Left ventricle myocardium superior (tissue), 1 donor: ENCODE results near the gene ALS2. TPM values are rescaled to one million over a fixed set of nuclear protein-coding genes. Genes with fewer than 3 reads are reported as not detected.
"Not testable (repeated sequence)": the region's sequence is repeated elsewhere in the genome, so short reads cannot be mapped to it uniquely, and the experiment has no call there.

Experiments used
- ATAC-seq: fragments of 200-7000 bp; cut with Tn5 transposase; one replicate; pipeline ENCODE4 v1.9.1; 2020; ENCODE audit warnings: mild to moderate bottlenecking, moderate library complexity
- DNase-seq: peaks from one replicate; pipeline ENCODE4 v3.0.0-alpha.2; 2020
- intact Hi-C: fragments of 100-400 bp; cut with micrococcal nuclease; formaldehyde crosslinking; loops from one replicate; pipeline ENCODE4 v1.11.0; 2022
- long read RNA-seq: library from polyadenylated mRNA; unstranded; transcript quantifications from one replicate; pipeline ENCODE4 v2.0.0, GENCODE V29; 2021
- total RNA-seq: library from RNA; stranded (reverse); fragmentation: NEBNext Ultra II Directional; extraction: Animal tissue kit (Norgen Biotek cat#: 25700); gene quantifications from one replicate; pipeline ENCODE4 v1.2.1, GENCODE V29; 2021
- donor health status: DM: no; HTN: yes; CAD: no; lungs with severe emphysema.

The ALS2 gene
- 35.6 TPM for total RNA-seq
- long read RNA-seq, full-length matches to known transcripts, result 6 of 21 reads
- long read RNA-seq, partial matches to known transcripts, result 6 of 21 reads
- long read RNA-seq, other reads (novel, unspliced or antisense), result 9 of 21 reads

GRCh38 chr2:201780674-201781493 lies at the start of gene ALS2:
Gene ALS2 (minus strand): TSS chr2:201780933. CDS start chr2:201768885, 12,048 bp downstream.
- intact Hi-C loops, result no loop called here
- DNase-seq (peak; percentile 98), ATAC-seq (peak; percentile 96)

GRCh38 chr2:201828220-201828619 lies 47.5 kb upstream of the ALS2 start:
- DNase-seq, result no peak
- intact Hi-C loops, result no loop called here

GRCh38 chr2:201827621-201828020 lies 46.9 kb upstream of the ALS2 start:
- ATAC-seq, result no peak
- no peak for DNase-seq
- intact Hi-C loops, result no loop called here

More at GRCh38 chr2:201828220-201828619, 47.5 kb upstream of the ALS2 start:
- no peak for ATAC-seq

GRCh38 chr2:201824212-201824611 lies 43.5 kb upstream of the ALS2 start:
- intact Hi-C loops, result no loop called here
- no peak for DNase-seq
- ATAC-seq, result no peak

- DNase-seq (no peak), ATAC-seq (no peak)
- intact Hi-C loops, result no loop called here
Observed at GRCh38 chr2:201821080-201821479, 40.3 kb upstream of the ALS2 start.

GRCh38 chr2:201820383-201821007 lies 39.8 kb upstream of the ALS2 start:
- intact Hi-C loops, result no loop called here
- no peak for ATAC-seq
- no peak for DNase-seq

- intact Hi-C loops, result no loop called here
- DNase-seq (no peak), ATAC-seq (no peak)
Observed at GRCh38 chr2:201816657-201817575, 36.2 kb upstream of the ALS2 start.

- no peak for DNase-seq
- no peak for ATAC-seq
- intact Hi-C loops, result no loop called here
Observed at GRCh38 chr2:201813996-201814760, 33.4 kb upstream of the ALS2 start.

GRCh38 chr2:201810604-201811003 lies 29.9 kb upstream of the ALS2 start:
- ATAC-seq, result not testable (repeated sequence)

GRCh38 chr2:201809633-201810032 lies 28.9 kb upstream of the ALS2 start:
- DNase-seq (no peak), ATAC-seq (no peak)
- intact Hi-C loops, result no loop called here

More at GRCh38 chr2:201810604-201811003, 29.9 kb upstream of the ALS2 start:
- intact Hi-C loops, DNase-seq: not testable (repeated sequence)

- ATAC-seq, result no peak
- intact Hi-C loops, result no loop called here
- no peak for DNase-seq
Observed at GRCh38 chr2:201808027-201808426, 27.3 kb upstream of the ALS2 start.

- DNase-seq (peak; percentile 56), ATAC-seq (peak; percentile 94)
- intact Hi-C loops, result no loop called here
Observed at GRCh38 chr2:201807452-201807999, 26.8 kb upstream of the ALS2 start.

GRCh38 chr2:201806442-201807170 lies 25.9 kb upstream of the ALS2 start, which contains the start of gene CDK15:
Gene CDK15 (plus strand): TSS chr2:201806537. CDS start chr2:201806665, 128 bp downstream.
- intact Hi-C loops, result no loop called here
- DNase-seq (no peak), ATAC-seq (peak; percentile 78)

- intact Hi-C loops, result loop anchor here (10.0 kb wide), 1 partner anchor 376 kb away; no protein-coding TSS in a partner anchor
- ATAC-seq, DNase-seq: not testable (repeated sequence)
Observed at GRCh38 chr2:201798914-201799285, 18.2 kb upstream of the ALS2 start.

GRCh38 chr2:201798252-201798913 lies 17.6 kb upstream of the ALS2 start:
- no peak for DNase-seq

GRCh38 chr2:201797175-201797840 lies 16.6 kb upstream of the ALS2 start:
- intact Hi-C loops, result loop anchor here (10.0 kb wide), 1 partner anchor 377 kb away; no protein-coding TSS in a partner anchor
- no peak for ATAC-seq
- DNase-seq, result no peak

More at GRCh38 chr2:201798252-201798913, 17.6 kb upstream of the ALS2 start:
- intact Hi-C loops, result loop anchor here (10.0 kb wide), 1 partner anchor 376 kb away; no protein-coding TSS in a partner anchor
- ATAC-seq, result no peak
